ENCODE measurements around the gene BDNF.

BDNF gene

GRCh38 chr11:27696961-27697360 is 3.3 kb downstream of the BDNF start:
- H3K9me3 ChIP-seq: no peaks in the 10 kb centered on the region
- peaks cover 51% of the 10 kb centered on the region for H3K27me3 ChIP-seq
- no peak for TF ChIP-seq Cebpa-rat (IDR thresholded peaks at IDR 0.05)
- no peaks in the 10 kb centered on the region for H3K36me3 ChIP-seq
- H3K4me2 ChIP-seq: no peak overlapping the region
- H3K4me1 ChIP-seq: peaks cover 26% of the 10 kb centered on the region
- H3K4me3 ChIP-seq: no peak overlapping the region
- H3K27ac ChIP-seq: no peak overlapping the region
- no peak overlapping the region for H3K9ac ChIP-seq
- peaks cover 26% of the 10 kb centered on the region for H4K20me1 ChIP-seq

DNA sequence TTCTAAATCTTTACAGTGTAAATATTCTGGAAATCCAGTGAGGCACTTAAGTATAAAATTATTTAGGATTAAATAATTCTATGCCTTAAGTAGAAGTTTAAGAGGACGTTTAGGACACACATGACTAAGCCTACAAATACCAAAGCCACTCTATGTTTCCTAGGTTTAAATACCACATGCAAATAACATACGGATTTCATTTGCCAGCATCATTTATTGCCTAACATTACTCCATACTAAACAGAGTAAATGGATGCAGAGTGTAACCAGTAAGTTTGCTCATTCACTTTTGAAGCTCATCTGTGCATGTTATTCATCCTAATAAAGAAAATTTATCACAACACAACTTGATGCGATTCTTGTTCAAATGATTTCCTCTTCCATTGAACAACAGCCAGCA is 4.1 kb downstream of the BDNF start:
- no peak overlapping the region for H3K4me2 ChIP-seq
- no peak overlapping the region for H3K4me3 ChIP-seq
- H3K27ac ChIP-seq: no peak overlapping the region
- H3K9ac ChIP-seq: no peak overlapping the region
- TF ChIP-seq Cebpa-rat (IDR thresholded peaks at IDR 0.05): no peak
- H4K20me1 ChIP-seq: peaks cover 17% of the 10 kb centered on the region
- H3K4me1 ChIP-seq: peaks cover 22% of the 10 kb centered on the region
- no peaks in the 10 kb centered on the region for H3K36me3 ChIP-seq
- H3K27me3 ChIP-seq: peaks cover 42% of the 10 kb centered on the region
- no peaks in the 10 kb centered on the region for H3K9me3 ChIP-seq

DNA sequence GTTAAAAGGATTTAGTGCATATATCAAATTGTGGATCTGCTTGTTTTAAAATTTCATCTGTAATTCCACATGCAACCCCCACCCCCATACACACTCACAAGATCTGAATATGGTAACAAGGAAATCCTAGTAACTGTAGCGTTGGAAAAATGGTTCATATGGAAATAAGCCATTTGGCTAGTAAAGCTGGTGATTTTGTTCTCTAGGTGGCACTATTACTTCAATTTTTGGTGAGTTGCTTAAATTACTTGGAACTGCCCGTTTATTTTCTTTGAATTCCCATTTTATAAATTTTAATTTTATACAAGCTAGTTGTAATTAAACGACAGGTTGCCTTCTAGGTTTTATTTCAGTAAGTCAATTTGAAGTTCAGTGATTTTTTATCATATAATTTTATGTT is 5.3 kb downstream of the BDNF start:
- Histone ChIP-seq H3K4me2 (no peak overlapping the region), H3K4me1 (peaks cover 13% of the 10 kb centered on the region), H3K9ac (no peak overlapping the region), H3K27me3 (peaks cover 31% of the 10 kb centered on the region), H3K9me3 (no peaks in the 10 kb centered on the region), H4K20me1 (peaks cover 9% of the 10 kb centered on the region), H3K27ac (no peak overlapping the region), H3K36me3 (no peaks in the 10 kb centered on the region), H3K4me3 (no peak overlapping the region)
- TF ChIP-seq Cebpa-rat (IDR thresholded peaks at IDR 0.05): no peak

DNA sequence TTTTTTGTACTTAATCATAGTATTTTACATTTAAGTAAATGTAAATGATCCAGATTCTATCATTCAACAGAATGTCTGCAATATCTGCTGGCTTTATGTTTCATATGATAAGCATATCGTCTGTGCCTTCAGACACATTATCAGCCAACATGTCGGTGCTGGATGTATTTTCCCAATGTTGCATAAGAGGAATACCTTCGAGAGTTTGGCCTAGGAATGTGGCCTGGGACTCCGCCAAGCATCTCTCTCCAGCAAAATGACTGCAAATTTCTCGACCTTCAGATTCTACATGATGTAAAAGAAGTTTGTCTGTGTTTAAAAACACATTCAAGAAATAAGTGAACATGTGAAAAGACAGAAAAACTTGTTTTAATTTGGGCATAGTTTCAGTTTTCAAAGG is 6.9 kb downstream of the BDNF start:
- Histone ChIP-seq H3K4me2 (no peak overlapping the region), H3K9me3 (no peaks in the 10 kb centered on the region), H3K27ac (no peak overlapping the region), H3K27me3 (peaks cover 16% of the 10 kb centered on the region), H3K36me3 (no peaks in the 10 kb centered on the region), H3K4me1 (no peaks in the 10 kb centered on the region), H4K20me1 (no peaks in the 10 kb centered on the region), H3K4me3 (no peak overlapping the region), H3K9ac (no peak overlapping the region)
- TF ChIP-seq Cebpa-rat (IDR thresholded peaks at IDR 0.05): no peak

DNA sequence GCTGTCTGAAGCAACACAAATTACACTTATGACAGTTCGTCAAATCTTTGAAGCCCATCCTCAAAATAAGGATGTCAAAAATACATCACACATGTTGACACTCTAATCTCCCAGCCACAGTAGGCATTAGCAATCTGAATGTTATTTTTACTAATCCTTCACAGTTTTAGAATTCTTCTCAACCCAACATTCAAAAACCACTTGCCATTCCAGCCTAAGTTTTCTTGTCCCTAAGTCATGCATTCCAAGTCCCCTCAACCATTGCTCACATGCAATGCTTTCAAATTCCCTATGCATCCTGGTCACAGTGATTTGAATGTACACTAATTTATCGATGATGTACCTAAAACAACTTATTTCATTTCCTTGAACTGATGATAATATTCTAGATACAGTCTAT is 7.5 kb downstream of the BDNF start:
- H3K9me3 ChIP-seq: no peaks in the 10 kb centered on the region
- no peaks in the 10 kb centered on the region for H3K36me3 ChIP-seq
- H3K27me3 ChIP-seq: peaks cover 11% of the 10 kb centered on the region
- TF ChIP-seq Cebpa-rat (IDR thresholded peaks at IDR 0.05): no peak
- H3K4me1 ChIP-seq: no peaks in the 10 kb centered on the region
- no peak overlapping the region for H3K9ac ChIP-seq
- no peak overlapping the region for H3K4me2 ChIP-seq
- H4K20me1 ChIP-seq: no peaks in the 10 kb centered on the region
- no peak overlapping the region for H3K4me3 ChIP-seq
- H3K27ac ChIP-seq: no peak overlapping the region

DNA sequence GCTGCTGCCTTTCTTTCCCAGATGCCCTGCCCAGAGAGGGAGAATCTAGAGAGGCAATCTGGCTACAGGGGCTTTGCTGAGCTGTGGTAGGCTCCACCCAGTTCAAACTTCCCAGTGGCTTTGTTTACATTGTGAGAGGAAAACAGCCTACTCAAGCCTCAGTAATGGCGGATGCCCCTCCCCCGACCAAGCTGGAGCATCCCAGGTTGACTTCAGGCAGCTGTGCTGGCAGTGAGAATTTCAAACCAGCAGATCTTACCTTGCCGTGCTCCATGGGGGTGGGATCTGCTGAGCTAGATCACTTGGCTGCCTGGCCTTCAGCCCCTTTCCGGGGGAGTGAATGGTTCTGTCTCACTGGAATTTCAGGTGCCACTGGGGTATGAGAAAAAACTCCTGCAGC is 12.2 kb downstream of the BDNF start:
- Histone ChIP-seq H3K4me2 (no peak overlapping the region), H3K4me3 (no peak overlapping the region), H3K9ac (no peak overlapping the region)

GRCh38 chr11:27681664-27682063 is 18.6 kb downstream of the BDNF start:
- no peak overlapping the region for H3K9ac ChIP-seq
- no peak for TF ChIP-seq Cebpa-rat (IDR thresholded peaks at IDR 0.05)
- no peaks in the 10 kb centered on the region for H3K9me3 ChIP-seq
- H4K20me1 ChIP-seq: no peaks in the 10 kb centered on the region
- H3K27ac ChIP-seq: no peak overlapping the region
- H3K4me3 ChIP-seq: no peak overlapping the region
- H3K27me3 ChIP-seq: no peaks in the 10 kb centered on the region
- H3K4me1 ChIP-seq: no peaks in the 10 kb centered on the region
- H3K4me2 ChIP-seq: no peak overlapping the region
- no peaks in the 10 kb centered on the region for H3K36me3 ChIP-seq

More for the DNA sequence above, 12.2 kb downstream of the BDNF start:
- H3K4me1 ChIP-seq: no peaks in the 10 kb centered on the region
- H4K20me1 ChIP-seq: no peaks in the 10 kb centered on the region
- no peaks in the 10 kb centered on the region for H3K9me3 ChIP-seq
- H3K27ac ChIP-seq: no peak overlapping the region
- no peak for TF ChIP-seq Cebpa-rat (IDR thresholded peaks at IDR 0.05)
- H3K36me3 ChIP-seq: no peaks in the 10 kb centered on the region
- no peaks in the 10 kb centered on the region for H3K27me3 ChIP-seq

- no peak for TF ChIP-seq Cebpa-rat (IDR thresholded peaks at IDR 0.05)
- H3K9me3 ChIP-seq: no peaks in the 10 kb centered on the region
- H3K36me3 ChIP-seq: no peaks in the 10 kb centered on the region
- no peak overlapping the region for H3K27ac ChIP-seq
- H3K4me3 ChIP-seq: no peak overlapping the region
- H3K27me3 ChIP-seq: no peaks in the 10 kb centered on the region
- no peak overlapping the region for H3K4me2 ChIP-seq
- H4K20me1 ChIP-seq: no peaks in the 10 kb centered on the region
- H3K9ac ChIP-seq: no peak overlapping the region
- no peaks in the 10 kb centered on the region for H3K4me1 ChIP-seq
Measured at GRCh38 chr11:27679136-27680015, 20.9 kb downstream of the BDNF start.

DNA sequence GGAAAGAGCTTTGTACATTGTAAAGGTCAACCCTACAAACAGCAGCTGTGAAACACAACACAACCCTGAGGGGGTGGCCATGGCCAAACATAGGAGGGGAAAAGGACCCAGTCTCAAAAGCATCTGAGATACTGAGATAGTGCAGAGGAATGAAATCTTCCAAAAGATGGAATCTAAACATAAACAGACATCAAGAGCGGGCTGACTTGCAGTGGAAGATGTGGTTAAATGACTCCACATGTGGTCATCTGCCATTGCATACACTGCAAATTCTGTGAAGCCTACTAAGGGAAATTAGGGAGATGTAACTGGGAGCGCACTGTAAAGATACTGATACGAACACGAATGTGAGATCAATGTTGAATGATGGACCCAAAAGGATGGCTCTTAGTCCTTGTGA is 22.0 kb downstream of the BDNF start:
- no peaks in the 10 kb centered on the region for H3K27me3 ChIP-seq

GRCh38 chr11:27677108-27677507 is 23.1 kb downstream of the BDNF start:
- no peak overlapping the region for H3K9ac ChIP-seq
- no peaks in the 10 kb centered on the region for H3K36me3 ChIP-seq
- no peaks in the 10 kb centered on the region for H3K4me1 ChIP-seq
- no peak for TF ChIP-seq Cebpa-rat (IDR thresholded peaks at IDR 0.05)
- no peaks in the 10 kb centered on the region for H4K20me1 ChIP-seq
- H3K9me3 ChIP-seq: no peaks in the 10 kb centered on the region
- H3K27me3 ChIP-seq: no peaks in the 10 kb centered on the region
- H3K27ac ChIP-seq: no peak overlapping the region
- no peak overlapping the region for H3K4me3 ChIP-seq
- H3K4me2 ChIP-seq: no peak overlapping the region

More for the DNA sequence above, 22.0 kb downstream of the BDNF start:
- Histone ChIP-seq H3K9me3 (no peaks in the 10 kb centered on the region), H3K4me3 (no peak overlapping the region), H3K9ac (no peak overlapping the region), H3K4me2 (no peak overlapping the region), H3K36me3 (no peaks in the 10 kb centered on the region), H3K27ac (no peak overlapping the region), H3K4me1 (no peaks in the 10 kb centered on the region), H4K20me1 (no peaks in the 10 kb centered on the region)
- TF ChIP-seq Cebpa-rat (IDR thresholded peaks at IDR 0.05): no peak
